HL-60 (cell line): ENCODE results near the gene QRFP.

Experiments used
- POLR2AphosphoS5 ChIP-seq: IDR thresholded peaks from 2 replicates; pipeline ENCODE4 v1.6.1; 2012; ENCODE audit warnings: low read depth
- SPI1 ChIP-seq: IDR thresholded peaks from 2 replicates; pipeline ENCODE4 v1.6.1; 2012; ENCODE audit warnings: low read depth, mild to moderate bottlenecking, borderline replicate concordance
- TF ChIP-seq, protein P1 (sequence below): IDR thresholded peaks from one replicate; pipeline ENCODE4 v1.5.1; 2011; ENCODE audit warnings: low read length, control low read depth, inconsistent platforms; ENCODE audit not compliant: insufficient read depth
- TF ChIP-seq, protein P2 (sequence below): IDR thresholded peaks from 2 replicates; pipeline ENCODE4 v1.6.1; 2012; ENCODE audit warnings: low read depth; ENCODE audit not compliant: insufficient replicate concordance

DNA sequence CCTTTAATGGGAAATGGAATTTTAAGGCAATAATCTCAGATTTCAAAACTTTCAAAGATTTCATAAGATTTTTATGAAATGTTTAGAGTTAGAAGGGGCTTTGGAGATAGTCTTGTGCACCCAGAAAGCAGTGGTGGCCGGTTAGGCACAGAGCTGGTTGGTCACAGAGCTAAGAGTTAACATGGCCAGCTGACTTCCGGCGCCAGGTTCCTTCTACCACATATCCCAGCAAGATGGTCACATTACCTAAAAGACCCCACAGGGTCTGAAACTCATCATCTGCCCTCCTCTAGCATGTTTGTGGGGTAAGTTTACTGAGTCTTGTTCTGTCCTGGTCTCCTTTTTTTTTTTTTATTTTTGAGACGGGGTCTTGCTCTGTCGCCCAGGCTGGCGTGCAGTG is 19.3 kb downstream of the QRFP start:
- TF ChIP-seq, protein P1, sequence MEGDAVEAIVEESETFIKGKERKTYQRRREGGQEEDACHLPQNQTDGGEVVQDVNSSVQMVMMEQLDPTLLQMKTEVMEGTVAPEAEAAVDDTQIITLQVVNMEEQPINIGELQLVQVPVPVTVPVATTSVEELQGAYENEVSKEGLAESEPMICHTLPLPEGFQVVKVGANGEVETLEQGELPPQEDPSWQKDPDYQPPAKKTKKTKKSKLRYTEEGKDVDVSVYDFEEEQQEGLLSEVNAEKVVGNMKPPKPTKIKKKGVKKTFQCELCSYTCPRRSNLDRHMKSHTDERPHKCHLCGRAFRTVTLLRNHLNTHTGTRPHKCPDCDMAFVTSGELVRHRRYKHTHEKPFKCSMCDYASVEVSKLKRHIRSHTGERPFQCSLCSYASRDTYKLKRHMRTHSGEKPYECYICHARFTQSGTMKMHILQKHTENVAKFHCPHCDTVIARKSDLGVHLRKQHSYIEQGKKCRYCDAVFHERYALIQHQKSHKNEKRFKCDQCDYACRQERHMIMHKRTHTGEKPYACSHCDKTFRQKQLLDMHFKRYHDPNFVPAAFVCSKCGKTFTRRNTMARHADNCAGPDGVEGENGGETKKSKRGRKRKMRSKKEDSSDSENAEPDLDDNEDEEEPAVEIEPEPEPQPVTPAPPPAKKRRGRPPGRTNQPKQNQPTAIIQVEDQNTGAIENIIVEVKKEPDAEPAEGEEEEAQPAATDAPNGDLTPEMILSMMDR, result no peak
- TF ChIP-seq, protein P2, sequence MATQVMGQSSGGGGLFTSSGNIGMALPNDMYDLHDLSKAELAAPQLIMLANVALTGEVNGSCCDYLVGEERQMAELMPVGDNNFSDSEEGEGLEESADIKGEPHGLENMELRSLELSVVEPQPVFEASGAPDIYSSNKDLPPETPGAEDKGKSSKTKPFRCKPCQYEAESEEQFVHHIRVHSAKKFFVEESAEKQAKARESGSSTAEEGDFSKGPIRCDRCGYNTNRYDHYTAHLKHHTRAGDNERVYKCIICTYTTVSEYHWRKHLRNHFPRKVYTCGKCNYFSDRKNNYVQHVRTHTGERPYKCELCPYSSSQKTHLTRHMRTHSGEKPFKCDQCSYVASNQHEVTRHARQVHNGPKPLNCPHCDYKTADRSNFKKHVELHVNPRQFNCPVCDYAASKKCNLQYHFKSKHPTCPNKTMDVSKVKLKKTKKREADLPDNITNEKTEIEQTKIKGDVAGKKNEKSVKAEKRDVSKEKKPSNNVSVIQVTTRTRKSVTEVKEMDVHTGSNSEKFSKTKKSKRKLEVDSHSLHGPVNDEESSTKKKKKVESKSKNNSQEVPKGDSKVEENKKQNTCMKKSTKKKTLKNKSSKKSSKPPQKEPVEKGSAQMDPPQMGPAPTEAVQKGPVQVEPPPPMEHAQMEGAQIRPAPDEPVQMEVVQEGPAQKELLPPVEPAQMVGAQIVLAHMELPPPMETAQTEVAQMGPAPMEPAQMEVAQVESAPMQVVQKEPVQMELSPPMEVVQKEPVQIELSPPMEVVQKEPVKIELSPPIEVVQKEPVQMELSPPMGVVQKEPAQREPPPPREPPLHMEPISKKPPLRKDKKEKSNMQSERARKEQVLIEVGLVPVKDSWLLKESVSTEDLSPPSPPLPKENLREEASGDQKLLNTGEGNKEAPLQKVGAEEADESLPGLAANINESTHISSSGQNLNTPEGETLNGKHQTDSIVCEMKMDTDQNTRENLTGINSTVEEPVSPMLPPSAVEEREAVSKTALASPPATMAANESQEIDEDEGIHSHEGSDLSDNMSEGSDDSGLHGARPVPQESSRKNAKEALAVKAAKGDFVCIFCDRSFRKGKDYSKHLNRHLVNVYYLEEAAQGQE, result no peak
- TF ChIP-seq POLR2AphosphoS5 (no peak), SPI1 (no peak)
